K562 (cell line): ENCODE results near the gene DDX5. TPM values are rescaled to one million over a fixed set of nuclear protein-coding genes. Genes with fewer than 3 reads are reported as not detected.

Source experiments
- ATF3 ChIP-seq, 2 experiments: fragments of 450-650 bp in 1 of 2; sonication (generic) in 1 of 2; formaldehyde crosslinking in 1 of 2; IDR thresholded peaks in 1 of 2; conservative IDR thresholded peaks in 1 of 2; 2 replicates each; pipeline versions ENCODE4 v1.6.1 to v1.8.1; 2016 to 2023; ENCODE audit warnings: mild to moderate bottlenecking in 2 of 2, moderate library complexity in 2 of 2, inconsistent platforms in 1 of 2, missing genetic modification reagents in 1 of 2
- ETS2 ChIP-seq: IDR thresholded peaks from 2 replicates; pipeline ENCODE4 v1.6.1; 2016; ENCODE audit warnings: borderline replicate concordance, missing genetic modification characterization, mild to moderate bottlenecking, moderate library complexity, missing compliant biosample characterization; ENCODE audit not compliant: poor library complexity, severe bottlenecking
- HDAC1 ChIP-seq, 2 experiments: fragments of 450-650 bp; IDR thresholded peaks; 2 replicates each; pipeline ENCODE4 v1.6.1; 2016 to 2017; ENCODE audit warnings: inconsistent platforms in 1 of 2, mild to moderate bottlenecking in 1 of 2, moderate library complexity in 1 of 2
- HNRNPLL ChIP-seq: fragments of 200-400 bp; formaldehyde crosslinking; IDR thresholded peaks from 2 replicates; pipeline ENCODE4 v1.6.1; 2017; ENCODE audit warnings: low read length, low read depth, mild to moderate bottlenecking; ENCODE audit not compliant: poor library complexity, severe bottlenecking
- JUN ChIP-seq, 2 experiments: sonication (generic) in 1 of 2; formaldehyde crosslinking in 1 of 2; IDR thresholded peaks; 2 replicates each; pipeline versions ENCODE4 v1.6.1 to v1.8.0; 2012 to 2022; ENCODE audit warnings: borderline replicate concordance in 2 of 2, mild to moderate bottlenecking in 2 of 2, improper control_type of control experiment in 1 of 2, low read depth in 1 of 2, low read length in 1 of 2, missing genetic modification reagents in 1 of 2
- L3MBTL2 ChIP-seq: fragments of 450-650 bp; IDR thresholded peaks from 2 replicates; pipeline ENCODE4 v1.6.1; 2016; ENCODE audit warnings: mild to moderate bottlenecking, moderate library complexity
- MCM7 ChIP-seq, 2 experiments: fragments of 450-650 bp; IDR thresholded peaks; 2 replicates each; pipeline ENCODE4 v1.6.1; 2016 to 2018
- NR4A1 ChIP-seq, 2 experiments: fragments of 250-450 bp in 1 of 2; fragments of 450-650 bp in 1 of 2; sonication (Bioruptor Pico) in 1 of 2; IDR thresholded peaks; 2 replicates each; pipeline versions ENCODE4 v1.4.0 to v1.6.1; 2016 to 2020; ENCODE audit warnings: mild to moderate bottlenecking in 2 of 2, missing compliant biosample characterization in 1 of 2, missing genetic modification characterization in 1 of 2, moderate library complexity in 1 of 2
- SNRNP70 ChIP-seq: fragments of 200-400 bp; formaldehyde crosslinking; optimal IDR thresholded peaks from 2 replicates; pipeline ENCODE3; 2017; ENCODE audit warnings: low read depth, low read length
- SREBF1 ChIP-seq: fragments of 150-350 bp; IDR thresholded peaks from 2 replicates; pipeline ENCODE4 v1.6.1; 2014; ENCODE audit warnings: antibody characterized with exemption, low read depth, low read length, borderline replicate concordance
- XRCC3 ChIP-seq: fragments of 450-650 bp; IDR thresholded peaks from 2 replicates; pipeline ENCODE4 v1.6.1; 2017; ENCODE audit warnings: mild to moderate bottlenecking, moderate library complexity
- polyA plus RNA-seq, 8 experiments: library from polyadenylated mRNA; depleted of rRNA in 4 of 8; stranded (reverse) in 5 of 8; unstranded in 3 of 8; fragments of >200 nt; fragmentation: Nextera tagmentation in 2 of 8; fragmentation: Illumina TruSeq in 1 of 8; extraction: Ambion mirVana in 2 of 8; extraction: Trizol in 1 of 8; gene quantifications; 2 replicates each; pipeline versions ENCODE4 v1.2.1 to v1.2.3, GENCODE V29; 2011 to 2014; ENCODE audit warnings: inconsistent platforms in 1 of 8, missing spikeins in 1 of 8
- total RNA-seq, 7 experiments: library from RNA; depleted of rRNA in 6 of 7; stranded (reverse); fragments of >200 nt in 6 of 7; fragmentation: Illumina TruSeq in 2 of 7; extraction: Trizol in 2 of 7; gene quantifications; 2 replicates each; pipeline versions ENCODE4 v1.2.1 to v1.2.3, GENCODE V29; 2011 to 2021; ENCODE audit warnings: low replicate concordance in 1 of 7
- TF ChIP-seq, protein P1 (sequence below): sonication (generic); formaldehyde crosslinking; IDR thresholded peaks from 2 replicates; pipeline ENCODE4 v1.8.0; 2022; ENCODE audit warnings: mild to moderate bottlenecking, missing genetic modification reagents
- TF ChIP-seq, protein P2 (sequence below), 2 experiments: fragments of 450-650 bp; IDR thresholded peaks; 2 replicates each; pipeline ENCODE4 v1.6.1; 2016; ENCODE audit warnings: mild to moderate bottlenecking in 2 of 2, borderline replicate concordance in 1 of 2, low read depth in 1 of 2, moderate library complexity in 1 of 2

DDX5 gene
- total and polyA plus RNA-seq, 9 of the 15 experiments (the other 6 are each of a cell fraction or from before 2014, with no cell fraction given): 306 to 1,639 (median 604) TPM

- TF ChIP-seq, protein P1, sequence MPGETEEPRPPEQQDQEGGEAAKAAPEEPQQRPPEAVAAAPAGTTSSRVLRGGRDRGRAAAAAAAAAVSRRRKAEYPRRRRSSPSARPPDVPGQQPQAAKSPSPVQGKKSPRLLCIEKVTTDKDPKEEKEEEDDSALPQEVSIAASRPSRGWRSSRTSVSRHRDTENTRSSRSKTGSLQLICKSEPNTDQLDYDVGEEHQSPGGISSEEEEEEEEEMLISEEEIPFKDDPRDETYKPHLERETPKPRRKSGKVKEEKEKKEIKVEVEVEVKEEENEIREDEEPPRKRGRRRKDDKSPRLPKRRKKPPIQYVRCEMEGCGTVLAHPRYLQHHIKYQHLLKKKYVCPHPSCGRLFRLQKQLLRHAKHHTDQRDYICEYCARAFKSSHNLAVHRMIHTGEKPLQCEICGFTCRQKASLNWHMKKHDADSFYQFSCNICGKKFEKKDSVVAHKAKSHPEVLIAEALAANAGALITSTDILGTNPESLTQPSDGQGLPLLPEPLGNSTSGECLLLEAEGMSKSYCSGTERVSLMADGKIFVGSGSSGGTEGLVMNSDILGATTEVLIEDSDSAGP (CRISPR knock-in tag): no peak
- TF ChIP-seq MCM7 (IDR thresholded peaks at IDR 0.05) (no peak), XRCC3 (no peak), SREBF1 (no peak), ETS2 (no peak), HDAC1 (IDR thresholded peaks at IDR 0.05) (no peak), HNRNPLL (no peak), L3MBTL2 (no peak), NR4A1 (CRISPR knock-in tag; IDR thresholded peaks at IDR 0.05) (no peak), NR4A1 (tag; IDR thresholded peaks at IDR 0.05) (no peak), ATF3 (IDR thresholded peaks at IDR 0.05) (peak; percentile 94), ATF3 (CRISPR knock-in tag; conservative IDR thresholded peaks at IDR 0.05) (no peak), SNRNP70 (no peak), JUN (IDR thresholded peaks at IDR 0.05; ENCODE audit: borderline replicate concordance, low read depth, low read length) (no peak), JUN (CRISPR knock-in tag; IDR thresholded peaks at IDR 0.05; ENCODE audit: borderline replicate concordance) (no peak)
- TF ChIP-seq, protein P2, sequence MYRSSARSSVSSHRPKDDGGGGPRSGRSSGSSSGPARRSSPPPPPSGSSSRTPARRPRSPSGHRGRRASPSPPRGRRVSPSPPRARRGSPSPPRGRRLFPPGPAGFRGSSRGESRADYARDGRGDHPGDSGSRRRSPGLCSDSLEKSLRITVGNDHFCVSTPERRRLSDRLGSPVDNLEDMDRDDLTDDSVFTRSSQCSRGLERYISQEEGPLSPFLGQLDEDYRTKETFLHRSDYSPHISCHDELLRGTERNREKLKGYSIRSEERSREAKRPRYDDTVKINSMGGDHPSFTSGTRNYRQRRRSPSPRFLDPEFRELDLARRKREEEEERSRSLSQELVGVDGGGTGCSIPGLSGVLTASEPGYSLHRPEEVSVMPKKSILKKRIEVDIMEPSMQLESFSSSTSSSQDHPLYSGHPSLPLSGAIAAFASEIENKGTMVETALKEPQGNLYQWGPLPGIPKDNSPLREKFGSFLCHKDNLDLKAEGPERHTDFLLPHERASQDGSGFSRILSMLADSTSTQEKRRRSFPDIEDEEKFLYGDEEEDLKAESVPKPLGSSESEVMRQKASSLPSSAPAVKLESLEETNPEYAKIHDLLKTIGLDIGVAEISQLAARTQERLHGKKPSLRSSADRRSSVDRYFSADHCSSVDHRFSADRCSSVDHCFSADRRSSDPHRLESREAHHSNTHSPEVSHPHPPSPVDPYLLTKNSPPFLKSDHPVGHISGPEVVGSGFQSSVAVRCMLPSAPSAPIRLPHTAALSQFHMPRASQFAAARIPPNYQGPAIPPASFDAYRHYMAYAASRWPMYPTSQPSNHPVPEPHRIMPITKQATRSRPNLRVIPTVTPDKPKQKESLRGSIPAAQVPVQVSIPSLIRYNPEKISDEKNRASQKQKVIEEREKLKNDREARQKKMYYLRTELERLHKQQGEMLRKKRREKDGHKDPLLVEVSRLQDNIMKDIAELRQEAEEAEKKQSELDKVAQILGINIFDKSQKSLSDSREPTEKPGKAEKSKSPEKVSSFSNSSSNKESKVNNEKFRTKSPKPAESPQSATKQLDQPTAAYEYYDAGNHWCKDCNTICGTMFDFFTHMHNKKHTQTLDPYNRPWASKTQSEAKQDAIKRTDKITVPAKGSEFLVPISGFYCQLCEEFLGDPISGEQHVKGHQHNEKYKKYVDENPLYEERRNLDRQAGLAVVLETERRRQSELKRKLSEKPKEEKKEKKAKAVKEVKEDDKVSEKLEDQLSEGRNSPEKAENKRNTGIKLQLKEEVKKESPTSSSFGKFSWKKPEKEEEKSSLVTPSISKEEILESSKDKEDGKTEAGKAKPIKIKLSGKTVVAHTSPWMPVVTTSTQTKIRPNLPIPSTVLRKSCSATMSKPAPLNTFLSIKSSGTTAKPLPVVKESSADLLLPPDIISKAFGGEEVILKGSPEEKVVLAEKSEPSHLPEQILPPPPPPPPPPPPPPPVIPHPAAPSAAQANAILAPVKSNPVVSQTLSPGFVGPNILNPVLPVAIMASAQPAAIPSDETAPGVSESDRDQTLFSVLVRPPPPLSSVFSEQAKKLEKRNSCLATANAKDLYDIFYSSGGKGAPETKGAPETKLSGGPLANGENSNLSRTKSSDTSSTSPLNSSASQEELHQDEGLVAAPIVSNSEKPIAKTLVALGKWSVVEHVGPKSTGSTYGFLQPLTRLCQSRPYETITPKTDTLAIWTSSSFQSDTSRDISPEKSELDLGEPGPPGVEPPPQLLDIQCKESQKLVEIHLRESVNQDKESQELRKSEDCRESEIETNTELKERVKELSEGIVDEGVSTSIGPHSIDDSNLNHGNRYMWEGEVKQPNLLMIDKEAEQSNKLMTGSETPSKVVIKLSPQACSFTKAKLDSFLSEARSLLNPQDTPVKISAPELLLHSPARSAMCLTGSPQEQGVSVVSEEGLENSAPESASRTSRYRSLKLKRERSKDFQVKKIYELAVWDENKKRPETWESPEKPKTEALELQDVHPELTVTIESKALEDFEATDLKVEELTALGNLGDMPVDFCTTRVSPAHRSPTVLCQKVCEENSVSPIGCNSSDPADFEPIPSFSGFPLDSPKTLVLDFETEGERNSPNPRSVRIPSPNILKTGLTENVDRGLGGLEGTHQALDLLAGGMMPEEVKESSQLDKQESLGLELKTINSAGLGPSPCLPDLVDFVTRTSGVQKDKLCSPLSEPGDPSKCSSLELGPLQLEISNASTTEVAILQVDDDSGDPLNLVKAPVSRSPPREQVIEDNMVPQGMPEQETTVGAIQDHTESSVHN (IDR thresholded peaks at IDR 0.05; ENCODE audit: borderline replicate concordance in 1 of 2, low read depth in 1 of 2): no peak
Measured at GRCh38 chr17:64492481-64493109, 13.5 kb downstream of the DDX5 start (continued).
